ENCODE measurements around the gene QRFPR.
"Not testable (repeated sequence)": the region's sequence is repeated elsewhere in the genome, so short reads cannot be mapped to it uniquely, and the experiment has no call there.

QRFPR gene

DNA sequence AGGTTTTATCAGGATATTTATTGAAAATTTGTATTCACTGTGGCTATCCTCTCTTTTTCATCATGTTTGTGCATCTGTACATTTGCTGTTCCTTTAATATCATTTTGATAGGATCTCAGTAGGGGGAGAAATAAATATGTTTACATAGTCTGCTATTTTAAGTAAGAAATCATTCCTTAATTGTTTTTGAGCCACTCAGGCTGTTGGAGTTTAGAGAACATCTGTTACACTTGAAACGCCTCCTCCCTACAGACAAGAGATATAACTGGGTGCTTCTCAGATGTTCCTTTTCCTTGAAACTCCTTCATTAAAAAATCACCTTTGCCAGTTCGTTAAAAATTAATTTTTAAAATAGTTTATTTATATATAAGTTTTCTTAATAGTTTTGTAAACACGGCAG lies 59.4 kb downstream of the QRFPR start:
- no peak for ATAC-seq
- TF ChIP-seq ZNF8 (CRISPR knock-in tag; IDR thresholded peaks at IDR 0.05) (no peak), ZNF565 (CRISPR knock-in tag; conservative IDR thresholded peaks at IDR 0.05; ENCODE audit: low read depth) (no peak), ZNF70 (CRISPR knock-in tag; IDR thresholded peaks at IDR 0.05) (no peak), ZFP30 (CRISPR knock-in tag; IDR thresholded peaks at IDR 0.05) (no peak), TSHZ2 (CRISPR knock-in tag; IDR thresholded peaks at IDR 0.05) (no peak), TCF4 (CRISPR knock-in tag; IDR thresholded peaks at IDR 0.05; ENCODE audit: borderline replicate concordance) (no peak), BACH2 (CRISPR knock-in tag; IDR thresholded peaks at IDR 0.05; ENCODE audit: borderline replicate concordance) (no peak), SNAI2 (CRISPR knock-in tag; IDR thresholded peaks at IDR 0.05) (no peak), GLIS3 (CRISPR knock-in tag; IDR thresholded peaks at IDR 0.05) (no peak), CSRNP3 (CRISPR knock-in tag; IDR thresholded peaks at IDR 0.05) (no peak), ISL1 (CRISPR knock-in tag; IDR thresholded peaks at IDR 0.05) (no peak), ARNTL (CRISPR knock-in tag; IDR thresholded peaks at IDR 0.05; ENCODE audit: borderline replicate concordance, low read depth) (no peak), ZC3H10 (CRISPR knock-in tag; IDR thresholded peaks at IDR 0.05) (no peak), TOX (CRISPR knock-in tag; IDR thresholded peaks at IDR 0.05; ENCODE audit: borderline replicate concordance) (no peak)
- TF ChIP-seq, protein P1, sequence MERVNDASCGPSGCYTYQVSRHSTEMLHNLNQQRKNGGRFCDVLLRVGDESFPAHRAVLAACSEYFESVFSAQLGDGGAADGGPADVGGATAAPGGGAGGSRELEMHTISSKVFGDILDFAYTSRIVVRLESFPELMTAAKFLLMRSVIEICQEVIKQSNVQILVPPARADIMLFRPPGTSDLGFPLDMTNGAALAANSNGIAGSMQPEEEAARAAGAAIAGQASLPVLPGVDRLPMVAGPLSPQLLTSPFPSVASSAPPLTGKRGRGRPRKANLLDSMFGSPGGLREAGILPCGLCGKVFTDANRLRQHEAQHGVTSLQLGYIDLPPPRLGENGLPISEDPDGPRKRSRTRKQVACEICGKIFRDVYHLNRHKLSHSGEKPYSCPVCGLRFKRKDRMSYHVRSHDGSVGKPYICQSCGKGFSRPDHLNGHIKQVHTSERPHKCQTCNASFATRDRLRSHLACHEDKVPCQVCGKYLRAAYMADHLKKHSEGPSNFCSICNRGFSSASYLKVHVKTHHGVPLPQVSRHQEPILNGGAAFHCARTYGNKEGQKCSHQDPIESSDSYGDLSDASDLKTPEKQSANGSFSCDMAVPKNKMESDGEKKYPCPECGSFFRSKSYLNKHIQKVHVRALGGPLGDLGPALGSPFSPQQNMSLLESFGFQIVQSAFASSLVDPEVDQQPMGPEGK (CRISPR knock-in tag; IDR thresholded peaks at IDR 0.05; ENCODE audit: borderline replicate concordance) = no peak

DNA sequence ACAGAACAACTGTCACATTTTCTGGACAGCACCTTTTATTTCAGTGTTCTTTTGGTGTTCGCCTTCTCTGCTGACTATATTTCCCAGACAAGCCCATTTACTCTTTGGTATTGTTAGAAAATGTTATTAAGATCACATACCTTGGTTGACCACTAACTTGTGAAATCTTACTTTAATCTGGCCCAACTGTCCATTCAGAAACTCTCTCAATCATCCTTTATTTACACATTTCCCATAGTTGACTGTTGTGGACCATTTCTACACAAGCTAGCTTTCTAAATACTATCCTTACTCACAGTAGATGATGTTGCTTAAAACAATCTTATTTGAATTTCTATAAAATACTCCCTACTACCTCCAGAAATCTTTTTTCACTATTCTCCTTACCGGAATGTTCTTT lies 64.7 kb downstream of the QRFPR start:
- no peak for ATAC-seq

GRCh38 chr4:121313430-121313829 lies 67.4 kb downstream of the QRFPR start:
- ATAC-seq = not testable (repeated sequence)

More for the DNA sequence above, 64.7 kb downstream of the QRFPR start:
- TF ChIP-seq ARNTL (CRISPR knock-in tag; IDR thresholded peaks at IDR 0.05; ENCODE audit: borderline replicate concordance, low read depth) (no peak), RARB (CRISPR knock-in tag; IDR thresholded peaks at IDR 0.05) (no peak), SNAI2 (CRISPR knock-in tag; IDR thresholded peaks at IDR 0.05) (no peak), ZC3H10 (CRISPR knock-in tag; IDR thresholded peaks at IDR 0.05) (no peak)

- TF ChIP-seq ZC3H10 (CRISPR knock-in tag; IDR thresholded peaks at IDR 0.05) (no peak), ZNF8 (CRISPR knock-in tag; IDR thresholded peaks at IDR 0.05) (no peak), CSRNP3 (CRISPR knock-in tag; IDR thresholded peaks at IDR 0.05) (no peak), ZFP30 (CRISPR knock-in tag; IDR thresholded peaks at IDR 0.05) (no peak)
- ATAC-seq = no peak
Observed at GRCh38 chr4:121308828-121309227, 72.0 kb downstream of the QRFPR start.

GRCh38 chr4:121308328-121308663 lies 72.5 kb downstream of the QRFPR start:
- ATAC-seq = no peak
- TF ChIP-seq TSHZ2 (CRISPR knock-in tag; IDR thresholded peaks at IDR 0.05) (no peak), ARNTL (CRISPR knock-in tag; IDR thresholded peaks at IDR 0.05; ENCODE audit: borderline replicate concordance, low read depth) (no peak), ISL1 (CRISPR knock-in tag; IDR thresholded peaks at IDR 0.05) (no peak), ZFP30 (CRISPR knock-in tag; IDR thresholded peaks at IDR 0.05) (no peak), CSRNP3 (CRISPR knock-in tag; IDR thresholded peaks at IDR 0.05) (no peak), ZFP3 (CRISPR knock-in tag; IDR thresholded peaks at IDR 0.05) (no peak), OSR1 (CRISPR knock-in tag; IDR thresholded peaks at IDR 0.05) (no peak), BACH2 (CRISPR knock-in tag; IDR thresholded peaks at IDR 0.05; ENCODE audit: borderline replicate concordance) (no peak), CSDC2 (CRISPR knock-in tag; IDR thresholded peaks at IDR 0.05) (no peak), ZC3H10 (CRISPR knock-in tag; IDR thresholded peaks at IDR 0.05) (no peak), PPARA (CRISPR knock-in tag; IDR thresholded peaks at IDR 0.05; ENCODE audit: borderline replicate concordance) (no peak), ZNF8 (CRISPR knock-in tag; IDR thresholded peaks at IDR 0.05) (no peak)
- TF ChIP-seq, protein P2, sequence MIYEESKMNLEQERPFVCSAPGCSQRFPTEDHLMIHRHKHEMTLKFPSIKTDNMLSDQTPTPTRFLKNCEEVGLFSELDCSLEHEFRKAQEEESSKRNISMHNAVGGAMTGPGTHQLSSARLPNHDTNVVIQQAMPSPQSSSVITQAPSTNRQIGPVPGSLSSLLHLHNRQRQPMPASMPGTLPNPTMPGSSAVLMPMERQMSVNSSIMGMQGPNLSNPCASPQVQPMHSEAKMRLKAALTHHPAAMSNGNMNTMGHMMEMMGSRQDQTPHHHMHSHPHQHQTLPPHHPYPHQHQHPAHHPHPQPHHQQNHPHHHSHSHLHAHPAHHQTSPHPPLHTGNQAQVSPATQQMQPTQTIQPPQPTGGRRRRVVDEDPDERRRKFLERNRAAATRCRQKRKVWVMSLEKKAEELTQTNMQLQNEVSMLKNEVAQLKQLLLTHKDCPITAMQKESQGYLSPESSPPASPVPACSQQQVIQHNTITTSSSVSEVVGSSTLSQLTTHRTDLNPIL (CRISPR knock-in tag; IDR thresholded peaks at IDR 0.05; ENCODE audit: low read depth) = no peak

Measured in SK-N-SH treated with all-trans-retinoic acid at 6 μM for 48 hours (cell line).